ENCODE data around the gene PALS2.

DNA sequence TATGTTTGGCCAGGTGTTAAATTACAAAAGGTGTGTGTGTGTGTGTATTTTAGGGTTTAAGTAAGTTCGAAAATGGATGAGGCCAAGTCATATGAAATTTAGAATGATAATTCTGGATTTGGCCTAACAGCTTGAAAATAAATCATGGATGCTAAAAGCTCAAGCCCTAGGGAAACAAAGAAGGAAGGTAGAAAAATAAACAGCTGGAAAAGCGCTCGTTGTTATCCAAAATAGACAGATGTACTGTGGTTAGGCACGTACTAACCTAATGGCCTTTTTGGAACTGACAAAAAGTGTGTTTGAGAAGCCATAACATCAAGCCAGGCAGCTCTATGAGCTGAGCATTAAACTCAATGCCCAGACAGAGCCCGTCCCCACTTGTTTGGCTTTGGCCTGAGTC lies 17.5 kb upstream of the PALS2 start:
- no peak for TF ChIP-seq CTCF (IDR thresholded peaks at IDR 0.05)
- no peak for TF ChIP-seq POLR2A (IDR thresholded peaks at IDR 0.05)
- TF ChIP-seq POLR2AphosphoS5 (IDR thresholded peaks at IDR 0.05): no peak
- TF ChIP-seq EP300 (IDR thresholded peaks at IDR 0.05): no peak

All from sigmoid colon (tissue), 4 donors.